Peyer's patch (tissue), 4 donors: Measurements from ENCODE around the gene RAC3.

Experiments
- CTCF ChIP-seq, 6 experiments: fragments of 450-650 bp in 4 of 6; fragments of 200-600 bp in 2 of 6; sonication (generic) in 1 of 6; IDR thresholded peaks; one replicate each; pipeline ENCODE4 v1.5.1; 2017 to 2019; ENCODE audit warnings: antibody characterized with exemption in 6 of 6, mild to moderate bottlenecking in 3 of 6, moderate library complexity in 1 of 6
- POLR2A ChIP-seq, 2 donors: fragments of 450-650 bp; IDR thresholded peaks; one replicate each; pipeline ENCODE4 v1.5.1; 2017; ENCODE audit warnings: antibody characterized with exemption in 2 of 2, mild to moderate bottlenecking in 2 of 2, moderate library complexity in 2 of 2

- TF ChIP-seq CTCF (IDR thresholded peaks at IDR 0.05) = no peak
- TF ChIP-seq POLR2A (IDR thresholded peaks at IDR 0.05) = no peak
These were observed 3.2 kb upstream of the RAC3 start for GRCh38 chr17:82028246-82028645.
